ENCODE data around the gene CDT1.
"Not testable (repeated sequence)": the region's sequence is repeated elsewhere in the genome, so short reads cannot be mapped to it uniquely, and the experiment has no call there.

CDT1 gene

DNA sequence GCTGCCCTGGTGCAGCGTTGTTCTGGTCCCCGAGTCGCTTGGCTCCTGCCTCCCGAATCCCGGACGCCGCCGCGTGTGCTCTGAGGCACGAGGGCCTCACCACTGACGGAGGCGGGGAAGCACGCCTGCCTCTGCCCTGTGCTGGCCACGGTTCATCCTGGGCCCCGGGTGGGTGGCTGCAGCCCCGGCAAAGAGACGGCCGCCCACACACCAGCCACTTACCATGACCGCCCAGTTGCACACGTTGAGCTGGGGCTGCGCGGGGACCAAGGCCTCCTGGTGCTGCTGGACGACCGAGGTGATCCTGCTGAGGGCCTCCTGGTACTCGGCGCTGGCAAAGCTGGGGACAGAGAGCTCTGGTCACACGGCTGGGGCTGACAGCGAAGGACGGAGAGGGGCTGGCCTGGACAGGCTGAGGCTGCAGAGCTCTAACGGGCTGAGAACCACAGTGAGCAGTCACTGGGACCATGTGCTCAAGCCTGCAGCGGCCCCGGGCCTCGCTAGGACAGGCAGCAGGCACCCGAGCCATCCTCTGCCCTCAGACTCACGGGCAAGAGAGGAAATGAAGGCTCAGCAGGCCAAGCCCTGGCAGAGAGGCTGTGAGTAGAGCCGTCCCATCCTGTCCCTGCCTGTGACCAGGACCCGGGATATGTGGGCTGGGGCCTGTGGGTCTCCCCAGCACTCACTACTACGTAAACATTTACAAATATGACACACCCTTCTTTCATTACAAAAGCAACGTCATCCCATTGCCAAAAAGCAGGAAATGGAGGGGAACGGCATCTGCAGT, 14.4 kb downstream of the CDT1 start:
- no peak overlapping the region for H3K4me3 ChIP-seq (ENCODE audit: low read length)
- DNase-seq (ENCODE audit: low read depth), result no peak
- TF ChIP-seq, protein P1, sequence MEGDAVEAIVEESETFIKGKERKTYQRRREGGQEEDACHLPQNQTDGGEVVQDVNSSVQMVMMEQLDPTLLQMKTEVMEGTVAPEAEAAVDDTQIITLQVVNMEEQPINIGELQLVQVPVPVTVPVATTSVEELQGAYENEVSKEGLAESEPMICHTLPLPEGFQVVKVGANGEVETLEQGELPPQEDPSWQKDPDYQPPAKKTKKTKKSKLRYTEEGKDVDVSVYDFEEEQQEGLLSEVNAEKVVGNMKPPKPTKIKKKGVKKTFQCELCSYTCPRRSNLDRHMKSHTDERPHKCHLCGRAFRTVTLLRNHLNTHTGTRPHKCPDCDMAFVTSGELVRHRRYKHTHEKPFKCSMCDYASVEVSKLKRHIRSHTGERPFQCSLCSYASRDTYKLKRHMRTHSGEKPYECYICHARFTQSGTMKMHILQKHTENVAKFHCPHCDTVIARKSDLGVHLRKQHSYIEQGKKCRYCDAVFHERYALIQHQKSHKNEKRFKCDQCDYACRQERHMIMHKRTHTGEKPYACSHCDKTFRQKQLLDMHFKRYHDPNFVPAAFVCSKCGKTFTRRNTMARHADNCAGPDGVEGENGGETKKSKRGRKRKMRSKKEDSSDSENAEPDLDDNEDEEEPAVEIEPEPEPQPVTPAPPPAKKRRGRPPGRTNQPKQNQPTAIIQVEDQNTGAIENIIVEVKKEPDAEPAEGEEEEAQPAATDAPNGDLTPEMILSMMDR (conservative IDR thresholded peaks at IDR 0.05; ENCODE audit: low read depth, low read length), result no peak

DNA sequence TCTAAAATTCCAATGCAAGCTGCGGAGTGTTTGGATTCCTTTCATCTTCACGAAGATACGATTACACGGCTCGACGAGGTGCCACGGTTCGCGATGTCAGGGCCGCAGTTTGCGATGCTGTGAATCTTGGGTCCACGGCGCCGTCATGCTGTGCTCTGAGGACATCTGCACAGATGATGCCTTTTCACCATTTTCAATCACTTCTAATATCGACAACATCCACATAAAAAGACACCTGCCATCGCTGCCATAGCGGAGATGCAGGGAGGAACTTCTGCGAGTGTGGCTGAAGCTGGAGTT, 14.9 kb downstream of the CDT1 start:
- TF ChIP-seq, protein P1 (conservative IDR thresholded peaks at IDR 0.05; ENCODE audit: low read depth, low read length), result no peak
- no peak for DNase-seq (ENCODE audit: low read depth)
- no peak overlapping the region for H3K4me3 ChIP-seq (ENCODE audit: low read length)

DNA sequence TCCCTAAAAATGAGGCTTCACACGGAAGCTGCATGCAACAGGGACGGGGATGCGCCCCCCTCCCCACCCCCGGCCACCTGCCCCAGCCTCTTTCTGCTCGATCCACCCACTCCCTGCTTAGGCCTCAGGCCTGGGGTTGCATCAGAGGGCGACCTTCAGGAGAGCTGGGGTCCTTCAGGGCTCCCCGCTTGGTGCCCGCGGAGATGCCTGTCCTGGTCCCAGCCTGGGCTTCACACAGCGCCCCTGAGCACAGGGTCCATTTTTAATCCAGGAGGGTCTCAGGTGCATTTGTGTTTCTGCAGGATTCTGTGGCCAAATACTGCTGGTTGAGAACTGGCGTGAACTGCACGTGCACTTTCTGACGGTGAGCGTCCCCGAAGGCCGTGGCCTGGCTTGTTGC, 15.5 kb downstream of the CDT1 start:
- TF ChIP-seq, protein P1 (conservative IDR thresholded peaks at IDR 0.05; ENCODE audit: low read depth, low read length), result no peak

DNA sequence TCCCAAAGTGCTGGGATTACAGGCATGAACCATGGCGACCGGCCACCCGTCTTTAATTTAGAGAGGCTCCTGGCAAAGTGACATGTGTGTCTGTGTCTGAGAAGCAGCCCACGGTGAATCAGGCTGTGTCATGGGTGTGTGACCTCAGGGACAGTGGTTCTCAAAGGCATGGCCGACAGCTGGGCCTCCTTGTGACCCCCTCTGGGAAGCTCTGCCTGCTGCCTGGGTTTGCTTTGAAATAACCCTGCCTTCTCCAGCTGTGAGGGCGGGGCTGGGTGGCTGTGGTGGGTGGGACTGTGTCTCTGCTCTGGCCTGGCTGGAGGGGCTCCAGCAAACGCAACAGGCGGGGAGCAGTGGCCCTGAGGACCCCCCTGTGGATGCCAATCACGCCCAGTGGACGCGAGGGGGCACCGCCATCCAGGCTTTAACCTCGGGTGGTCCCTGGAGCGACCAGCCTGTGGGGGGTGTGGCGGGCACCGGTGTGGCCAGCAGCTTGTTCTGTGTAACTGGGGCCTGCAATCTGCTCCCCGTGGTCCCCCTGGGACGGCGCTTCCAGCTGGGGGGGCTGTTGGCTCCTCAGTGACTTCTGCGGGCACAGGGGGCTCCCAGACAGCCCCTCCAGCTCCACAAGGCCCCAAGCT, 16.9 kb downstream of the CDT1 start:
- DNase-seq (ENCODE audit: low read depth), result no peak
- H3K4me3 ChIP-seq (ENCODE audit: low read length), result no peak overlapping the region
- TF ChIP-seq, protein P1 (conservative IDR thresholded peaks at IDR 0.05; ENCODE audit: low read depth, low read length), result no peak

More for the DNA sequence above, 15.5 kb downstream of the CDT1 start:
- H3K4me3 ChIP-seq (ENCODE audit: low read length), result no peak overlapping the region
- DNase-seq (ENCODE audit: low read depth), result no peak

DNA sequence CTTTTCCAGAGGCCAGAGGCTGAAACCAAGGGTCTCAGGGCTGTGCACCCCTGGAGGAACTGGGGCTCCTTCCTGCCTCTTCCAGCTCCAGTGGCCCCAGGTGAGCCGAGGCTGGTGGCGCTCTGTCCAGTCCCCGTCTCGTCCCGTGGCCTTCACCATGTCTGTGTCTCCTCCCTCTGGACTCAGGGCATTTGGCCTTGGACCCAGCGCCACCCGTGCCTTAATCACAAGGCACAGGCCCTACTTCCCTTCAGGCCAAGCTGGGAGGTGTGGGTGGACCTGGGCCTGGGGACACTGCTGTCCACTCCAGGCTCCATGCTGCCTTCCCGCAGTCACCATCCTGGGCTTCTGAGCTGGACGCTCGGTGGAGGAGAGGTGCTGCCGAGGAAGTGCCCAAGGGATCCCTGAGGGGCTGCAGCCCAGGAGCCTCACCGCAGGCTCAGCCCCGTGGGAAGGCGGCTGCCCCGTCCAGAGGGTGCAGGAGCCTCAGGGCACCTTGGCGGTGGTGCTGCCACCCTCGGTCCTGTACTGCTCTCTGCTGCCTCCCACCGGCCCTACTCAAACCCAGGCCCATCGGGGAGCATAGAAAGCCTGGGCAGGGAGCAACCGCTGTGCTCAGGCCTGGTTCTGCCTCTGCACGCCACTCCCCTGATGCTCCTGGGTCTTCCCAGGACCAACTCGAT, 17.7 kb downstream of the CDT1 start:
- H3K4me3 ChIP-seq (ENCODE audit: low read length), result no peak overlapping the region
- no peak for DNase-seq (ENCODE audit: low read depth)
- TF ChIP-seq, protein P1 (conservative IDR thresholded peaks at IDR 0.05; ENCODE audit: low read depth, low read length), result no peak

DNA sequence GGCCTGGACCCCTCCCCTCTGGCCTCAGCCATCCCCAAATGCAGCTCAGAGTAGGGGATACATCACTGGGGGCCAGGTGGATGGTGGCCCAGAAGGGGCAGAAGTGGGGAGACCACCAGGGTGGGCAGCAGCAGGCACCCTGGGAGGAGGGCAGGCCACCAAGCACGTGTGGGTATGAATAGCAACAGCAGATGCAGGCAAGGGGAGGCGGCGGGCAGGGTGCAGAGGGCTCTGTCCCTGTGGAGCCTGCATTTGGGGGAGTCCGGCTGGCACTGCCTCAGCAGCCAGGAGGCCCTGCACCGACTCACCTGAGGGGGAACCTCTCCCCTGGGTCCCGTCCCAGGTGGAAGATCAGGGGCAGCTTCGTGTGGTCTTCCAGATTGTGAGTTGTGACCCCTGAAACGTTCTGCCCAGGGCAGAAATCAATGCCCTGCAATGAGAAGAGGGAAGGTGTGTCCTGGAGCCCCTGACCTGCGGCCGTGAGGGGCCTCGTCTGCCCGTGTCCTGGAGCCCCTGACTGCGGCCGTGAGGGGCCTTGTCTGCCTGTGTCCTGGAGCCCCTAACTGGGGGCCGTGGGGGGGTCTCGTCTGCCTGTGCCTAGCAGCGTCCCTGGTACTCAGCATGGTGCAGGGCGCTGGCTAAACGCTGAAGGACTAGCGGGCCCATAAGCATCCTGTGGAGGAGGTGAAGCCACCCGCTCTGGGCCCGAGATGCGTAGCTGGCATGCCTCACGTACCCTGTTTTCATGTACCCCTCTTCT, 18.9 kb downstream of the CDT1 start:
- TF ChIP-seq, protein P1 (conservative IDR thresholded peaks at IDR 0.05; ENCODE audit: low read depth, low read length), result no peak
- DNase-seq (ENCODE audit: low read depth), result no peak
- no peak overlapping the region for H3K4me3 ChIP-seq (ENCODE audit: low read length)

DNA sequence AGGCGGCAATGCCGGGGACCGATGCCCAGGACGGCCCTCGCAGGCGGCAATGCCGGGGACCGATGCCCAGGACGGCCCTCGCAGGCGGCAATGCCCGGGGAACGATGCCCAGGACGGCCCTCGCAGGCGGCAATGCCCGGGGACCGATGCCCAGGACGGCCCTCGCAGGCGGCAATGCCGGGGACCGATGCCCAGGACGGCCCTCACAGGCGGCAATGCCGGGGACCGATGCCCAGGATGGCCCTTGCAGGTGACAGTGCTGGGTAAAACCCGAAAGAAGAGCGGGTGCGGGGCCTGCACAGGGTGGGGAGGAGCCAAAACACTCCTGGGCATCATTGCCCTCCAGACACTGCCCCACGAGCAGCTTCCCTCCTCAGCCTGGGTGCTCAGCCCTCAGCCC, 20.1 kb downstream of the CDT1 start:
- not testable (repeated sequence) for H3K4me3 ChIP-seq (ENCODE audit: low read length); DNase-seq (ENCODE audit: low read depth)

All from retinal pigment epithelial cell (primary cell).